GM12878 (cell line): ENCODE data around the gene HMGB4.

Source experiments
- BHLHE40 ChIP-seq, 2 experiments: fragments of 450-650 bp in 1 of 2; IDR thresholded peaks; 2 replicates each; pipeline ENCODE4 v1.6.1; 2011 to 2017; ENCODE audit warnings: low read depth in 2 of 2, borderline replicate concordance in 1 of 2, improper control_type of control experiment in 1 of 2, low read length in 1 of 2, mild to moderate bottlenecking in 1 of 2
- EZH2 ChIP-seq: IDR thresholded peaks from 2 replicates; pipeline ENCODE4 v1.6.1; 2012; ENCODE audit warnings: low read depth, mild to moderate bottlenecking, control low read depth, inconsistent platforms, low read length, borderline replicate concordance; ENCODE audit not compliant: control insufficient read depth
- MXI1 ChIP-seq: fragments of 150-350 bp; IDR thresholded peaks from 2 replicates; pipeline ENCODE4 v1.6.1; 2011; ENCODE audit warnings: low read depth, mild to moderate bottlenecking, inconsistent platforms, low read length, improper control_type of control experiment
- SRF ChIP-seq, 2 experiments: IDR thresholded peaks; 2 replicates each; pipeline ENCODE4 v1.6.1; 2011; ENCODE audit warnings: low read depth in 2 of 2, low read length in 2 of 2, mild to moderate bottlenecking in 1 of 2, moderate library complexity in 1 of 2
- YY1 ChIP-seq: IDR thresholded peaks from 2 replicates; pipeline ENCODE4 v1.6.1; 2011; ENCODE audit warnings: low read depth, mild to moderate bottlenecking, low read length
- TF ChIP-seq, protein P1 (sequence below): IDR thresholded peaks from 2 replicates; pipeline ENCODE4 v1.6.1; 2012; ENCODE audit warnings: low read length, inconsistent platforms
- TF ChIP-seq, protein P2 (sequence below), 3 experiments: IDR thresholded peaks in 2 of 3; conservative IDR thresholded peaks in 1 of 3; 2 replicates each; pipeline ENCODE4 v1.5.1; 2011; ENCODE audit warnings: low read depth in 3 of 3, low read length in 3 of 3, mild to moderate bottlenecking in 3 of 3, control low read depth in 2 of 3, moderate library complexity in 2 of 3, inconsistent platforms in 1 of 3, mixed read lengths in 1 of 3; ENCODE audit not compliant: control insufficient read depth in 2 of 3, insufficient read depth in 1 of 3; ENCODE audit errors: extremely low read depth in 1 of 3
- TF ChIP-seq, protein P3 (sequence below): IDR thresholded peaks from 2 replicates; pipeline ENCODE4 v1.6.1; 2011; ENCODE audit warnings: low read depth, low read length, improper control_type of control experiment, borderline replicate concordance

DNA sequence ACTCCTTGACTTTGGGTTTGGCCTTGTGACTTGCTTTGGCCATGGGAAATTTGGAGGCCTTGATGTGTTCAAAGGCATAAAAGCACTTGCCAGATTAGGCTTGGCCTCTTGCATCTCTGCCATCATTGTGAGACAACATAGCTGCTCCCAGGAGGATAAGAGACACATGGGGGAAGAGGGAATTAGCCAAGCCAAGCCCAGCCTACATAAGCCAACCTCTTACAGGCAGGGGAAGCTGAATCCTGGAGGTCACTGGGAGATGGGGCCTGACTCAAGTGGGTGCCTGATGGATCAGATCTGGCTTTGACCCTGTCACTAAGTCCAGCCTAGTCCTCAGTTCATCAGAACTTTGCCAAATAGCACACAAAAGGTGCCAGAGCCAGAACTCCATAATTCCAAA, 37.6 kb upstream of the HMGB4 start:
- TF ChIP-seq, protein P1, sequence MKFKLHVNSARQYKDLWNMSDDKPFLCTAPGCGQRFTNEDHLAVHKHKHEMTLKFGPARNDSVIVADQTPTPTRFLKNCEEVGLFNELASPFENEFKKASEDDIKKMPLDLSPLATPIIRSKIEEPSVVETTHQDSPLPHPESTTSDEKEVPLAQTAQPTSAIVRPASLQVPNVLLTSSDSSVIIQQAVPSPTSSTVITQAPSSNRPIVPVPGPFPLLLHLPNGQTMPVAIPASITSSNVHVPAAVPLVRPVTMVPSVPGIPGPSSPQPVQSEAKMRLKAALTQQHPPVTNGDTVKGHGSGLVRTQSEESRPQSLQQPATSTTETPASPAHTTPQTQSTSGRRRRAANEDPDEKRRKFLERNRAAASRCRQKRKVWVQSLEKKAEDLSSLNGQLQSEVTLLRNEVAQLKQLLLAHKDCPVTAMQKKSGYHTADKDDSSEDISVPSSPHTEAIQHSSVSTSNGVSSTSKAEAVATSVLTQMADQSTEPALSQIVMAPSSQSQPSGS = no peak
- TF ChIP-seq SRF (IDR thresholded peaks at IDR 0.05; ENCODE audit: low read depth in 2 of 2, low read length in 2 of 2) (no peak), YY1 (no peak), MXI1 (no peak), EZH2 (no peak), BHLHE40 (IDR thresholded peaks at IDR 0.05; ENCODE audit: borderline replicate concordance in 1 of 2, low read depth in 2 of 2, low read length in 1 of 2) (no peak)
- TF ChIP-seq, protein P2, sequence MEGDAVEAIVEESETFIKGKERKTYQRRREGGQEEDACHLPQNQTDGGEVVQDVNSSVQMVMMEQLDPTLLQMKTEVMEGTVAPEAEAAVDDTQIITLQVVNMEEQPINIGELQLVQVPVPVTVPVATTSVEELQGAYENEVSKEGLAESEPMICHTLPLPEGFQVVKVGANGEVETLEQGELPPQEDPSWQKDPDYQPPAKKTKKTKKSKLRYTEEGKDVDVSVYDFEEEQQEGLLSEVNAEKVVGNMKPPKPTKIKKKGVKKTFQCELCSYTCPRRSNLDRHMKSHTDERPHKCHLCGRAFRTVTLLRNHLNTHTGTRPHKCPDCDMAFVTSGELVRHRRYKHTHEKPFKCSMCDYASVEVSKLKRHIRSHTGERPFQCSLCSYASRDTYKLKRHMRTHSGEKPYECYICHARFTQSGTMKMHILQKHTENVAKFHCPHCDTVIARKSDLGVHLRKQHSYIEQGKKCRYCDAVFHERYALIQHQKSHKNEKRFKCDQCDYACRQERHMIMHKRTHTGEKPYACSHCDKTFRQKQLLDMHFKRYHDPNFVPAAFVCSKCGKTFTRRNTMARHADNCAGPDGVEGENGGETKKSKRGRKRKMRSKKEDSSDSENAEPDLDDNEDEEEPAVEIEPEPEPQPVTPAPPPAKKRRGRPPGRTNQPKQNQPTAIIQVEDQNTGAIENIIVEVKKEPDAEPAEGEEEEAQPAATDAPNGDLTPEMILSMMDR (IDR thresholded peaks at IDR 0.05 in 2 of 3, conservative IDR thresholded peaks at IDR 0.05 in 1 of 3; ENCODE audit: control insufficient read depth in 2 of 3, extremely low read depth in 1 of 3, insufficient read depth in 1 of 3, low read depth in 3 of 3, low read length in 3 of 3) = no peak
- TF ChIP-seq, protein P3, sequence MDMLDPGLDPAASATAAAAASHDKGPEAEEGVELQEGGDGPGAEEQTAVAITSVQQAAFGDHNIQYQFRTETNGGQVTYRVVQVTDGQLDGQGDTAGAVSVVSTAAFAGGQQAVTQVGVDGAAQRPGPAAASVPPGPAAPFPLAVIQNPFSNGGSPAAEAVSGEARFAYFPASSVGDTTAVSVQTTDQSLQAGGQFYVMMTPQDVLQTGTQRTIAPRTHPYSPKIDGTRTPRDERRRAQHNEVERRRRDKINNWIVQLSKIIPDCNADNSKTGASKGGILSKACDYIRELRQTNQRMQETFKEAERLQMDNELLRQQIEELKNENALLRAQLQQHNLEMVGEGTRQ = no peak
